GM12892 (cell line): Measurements from ENCODE around the gene ITGB2.

Experiments used
- POLR2A ChIP-seq: IDR thresholded peaks from 2 replicates; pipeline ENCODE4 v1.6.1; 2011; ENCODE audit warnings: low read depth, low read length, control low read depth
- POLR2AphosphoS5 ChIP-seq: IDR thresholded peaks from 2 replicates; pipeline ENCODE4 v1.6.1; 2011; ENCODE audit warnings: low read depth, low read length, control low read depth
- TAF1 ChIP-seq: IDR thresholded peaks from 2 replicates; pipeline ENCODE4 v1.6.1; 2011; ENCODE audit warnings: low read depth, mild to moderate bottlenecking, control low read depth, low read length, borderline replicate concordance

DNA sequence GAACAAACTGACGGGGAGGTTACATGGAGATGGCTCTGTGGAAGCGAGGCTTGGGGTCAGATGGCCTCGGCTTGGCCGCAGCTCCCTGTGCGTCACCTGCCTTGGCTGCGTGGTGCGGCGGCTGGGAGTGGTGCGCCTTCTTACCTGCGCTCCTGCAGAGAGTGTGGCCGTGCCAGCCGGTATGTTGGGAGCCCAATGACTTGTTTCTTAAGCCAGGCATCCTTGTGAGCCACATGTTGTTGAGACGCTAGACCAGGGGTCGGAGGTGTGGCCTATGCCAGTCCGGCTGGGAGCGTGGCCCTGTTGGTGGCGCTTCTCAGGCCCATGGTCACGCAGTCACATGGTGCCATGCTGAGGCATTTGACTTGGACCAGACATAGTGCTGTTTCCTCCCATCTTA is 29.7 kb upstream of the ITGB2 start:
- TF ChIP-seq POLR2AphosphoS5 (no peak), TAF1 (no peak), POLR2A (no peak)
